ENCODE data around the gene TNFRSF6B.

GRCh38 chr20:63708301-63709148 is 12.1 kb downstream of the TNFRSF6B start:
- TF ChIP-seq CTCF (conservative IDR thresholded peaks at IDR 0.05) (no peak), ZFX (IDR thresholded peaks at IDR 0.05) (no peak)
